Testis (tissue), 3 donors: Measurements from ENCODE around the gene ADAMTSL1. TPM values are rescaled to one million over a fixed set of nuclear protein-coding genes. Genes with fewer than 3 reads are reported as not detected.

Experiments used
- DNase-seq: peaks from one replicate; pipeline ENCODE4 v3.0.0-alpha.2; 2019
- H3K27ac ChIP-seq, 2 donors: fragments of 200-600 bp; sonication (generic); one replicate each; pipeline ENCODE4 v1.5.1; 2019
- H3K27me3 ChIP-seq: fragments of 200-600 bp; sonication (generic); one replicate; pipeline ENCODE4 v1.5.1; 2019
- H3K36me3 ChIP-seq: fragments of 200-600 bp; sonication (generic); one replicate; pipeline ENCODE4 v1.5.1; 2017; ENCODE audit warnings: low read depth; ENCODE audit errors: missing control alignments
- H3K4me1 ChIP-seq: fragments of 200-600 bp; sonication (generic); one replicate; pipeline ENCODE4 v1.5.1; 2019
- H3K4me3 ChIP-seq, 2 donors: fragments of 200-600 bp; sonication (generic); one replicate each; pipeline ENCODE4 v1.5.1; 2017 to 2019
- H3K9me3 ChIP-seq: fragments of 200-600 bp; sonication (generic); one replicate; pipeline ENCODE4 v1.5.1; 2017
- POLR2A ChIP-seq: fragments of 450-650 bp; IDR thresholded peaks from one replicate; pipeline ENCODE4 v1.6.1; 2017; ENCODE audit warnings: antibody characterized with exemption, mild to moderate bottlenecking, moderate library complexity
- WGBS, 2 donors: methylation state at CpG; one replicate each; pipeline ENCODE4 v1.1.5; 2018; 5-methylcytosine and 5-hydroxymethylcytosine counted together
- intact Hi-C: fragments of 100-400 bp; cut with DNase I; formaldehyde crosslinking; loops from one replicate; pipeline ENCODE4 v1.15.1; 2023; ENCODE audit warnings: low total_unique reads
- polyA plus RNA-seq: library from polyadenylated mRNA; stranded (reverse); fragments of 350-450 nt; fragmentation: Illumina TruSeq; extraction: RNeasy Lipid Tissue Mini Kit (QIAGEN cat#74804); gene quantifications from one replicate; pipeline ENCODE4 v1.2.3, GENCODE V29; 2014; ENCODE audit warnings: low read depth, low replicate concordance; ENCODE audit not compliant: insufficient read depth
- total RNA-seq, 2 donors: library from RNA; depleted of rRNA; stranded (reverse); fragments of >200 nt; gene quantifications; one replicate each; pipeline ENCODE4 v1.2.3, GENCODE V29; 2016
- TF ChIP-seq, protein P1 (sequence below), 3 experiments: fragments of 450-650 bp in 2 of 3; fragments of 200-600 bp in 1 of 3; sonication (generic) in 1 of 3; IDR thresholded peaks; one replicate each; pipeline ENCODE4 v1.5.1; 2016 to 2019; ENCODE audit warnings: antibody characterized with exemption in 3 of 3, mild to moderate bottlenecking in 2 of 3, moderate library complexity in 1 of 3

ADAMTSL1 gene
- total and polyA plus RNA-seq, 3 donors from 2014 or later: 4.7 to 12.3 (median 6.7) TPM

DNA sequence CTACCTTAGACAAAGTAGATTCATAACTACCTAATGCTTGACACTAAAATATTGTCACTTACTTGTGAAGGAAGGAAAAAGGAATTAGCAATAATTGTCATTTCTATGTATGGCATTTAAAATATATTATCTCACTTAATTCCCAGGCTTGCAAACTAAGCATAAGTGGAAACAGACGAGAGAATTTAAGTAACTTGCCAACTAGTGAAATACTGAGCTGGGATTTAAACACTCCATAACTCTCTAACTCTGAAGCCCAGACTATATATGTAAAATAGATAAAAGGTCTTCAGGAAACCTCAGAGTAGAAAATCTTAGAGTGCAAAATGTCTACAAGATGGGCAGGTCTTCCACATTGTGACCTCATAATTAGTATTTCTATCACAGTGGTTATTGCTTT is 301.3 kb downstream of the ADAMTSL1 start:
- Histone ChIP-seq H3K27ac (no peak overlapping the region), H3K36me3 (no peaks in the 10 kb centered on the region), H3K4me3 (no peak overlapping the region), H3K27me3 (no peaks in the 10 kb centered on the region), H3K4me1 (no peaks in the 10 kb centered on the region), H3K9me3 (no peaks in the 10 kb centered on the region)
- DNase-seq: no peak
- intact Hi-C loops: no loop called here
- 85 to 92% methylated on average over 1 of the region's 1 CpG for WGBS, 2 donors
- TF ChIP-seq, protein P1, sequence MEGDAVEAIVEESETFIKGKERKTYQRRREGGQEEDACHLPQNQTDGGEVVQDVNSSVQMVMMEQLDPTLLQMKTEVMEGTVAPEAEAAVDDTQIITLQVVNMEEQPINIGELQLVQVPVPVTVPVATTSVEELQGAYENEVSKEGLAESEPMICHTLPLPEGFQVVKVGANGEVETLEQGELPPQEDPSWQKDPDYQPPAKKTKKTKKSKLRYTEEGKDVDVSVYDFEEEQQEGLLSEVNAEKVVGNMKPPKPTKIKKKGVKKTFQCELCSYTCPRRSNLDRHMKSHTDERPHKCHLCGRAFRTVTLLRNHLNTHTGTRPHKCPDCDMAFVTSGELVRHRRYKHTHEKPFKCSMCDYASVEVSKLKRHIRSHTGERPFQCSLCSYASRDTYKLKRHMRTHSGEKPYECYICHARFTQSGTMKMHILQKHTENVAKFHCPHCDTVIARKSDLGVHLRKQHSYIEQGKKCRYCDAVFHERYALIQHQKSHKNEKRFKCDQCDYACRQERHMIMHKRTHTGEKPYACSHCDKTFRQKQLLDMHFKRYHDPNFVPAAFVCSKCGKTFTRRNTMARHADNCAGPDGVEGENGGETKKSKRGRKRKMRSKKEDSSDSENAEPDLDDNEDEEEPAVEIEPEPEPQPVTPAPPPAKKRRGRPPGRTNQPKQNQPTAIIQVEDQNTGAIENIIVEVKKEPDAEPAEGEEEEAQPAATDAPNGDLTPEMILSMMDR (IDR thresholded peaks at IDR 0.05): no peak
- no peak for TF ChIP-seq POLR2A

GRCh38 chr9:18775930-18776329 is 302.0 kb downstream of the ADAMTSL1 start:
- no peaks in the 10 kb centered on the region for H3K27me3 ChIP-seq
- intact Hi-C loops: no loop called here
- no peak overlapping the region for H3K27ac ChIP-seq

DNA sequence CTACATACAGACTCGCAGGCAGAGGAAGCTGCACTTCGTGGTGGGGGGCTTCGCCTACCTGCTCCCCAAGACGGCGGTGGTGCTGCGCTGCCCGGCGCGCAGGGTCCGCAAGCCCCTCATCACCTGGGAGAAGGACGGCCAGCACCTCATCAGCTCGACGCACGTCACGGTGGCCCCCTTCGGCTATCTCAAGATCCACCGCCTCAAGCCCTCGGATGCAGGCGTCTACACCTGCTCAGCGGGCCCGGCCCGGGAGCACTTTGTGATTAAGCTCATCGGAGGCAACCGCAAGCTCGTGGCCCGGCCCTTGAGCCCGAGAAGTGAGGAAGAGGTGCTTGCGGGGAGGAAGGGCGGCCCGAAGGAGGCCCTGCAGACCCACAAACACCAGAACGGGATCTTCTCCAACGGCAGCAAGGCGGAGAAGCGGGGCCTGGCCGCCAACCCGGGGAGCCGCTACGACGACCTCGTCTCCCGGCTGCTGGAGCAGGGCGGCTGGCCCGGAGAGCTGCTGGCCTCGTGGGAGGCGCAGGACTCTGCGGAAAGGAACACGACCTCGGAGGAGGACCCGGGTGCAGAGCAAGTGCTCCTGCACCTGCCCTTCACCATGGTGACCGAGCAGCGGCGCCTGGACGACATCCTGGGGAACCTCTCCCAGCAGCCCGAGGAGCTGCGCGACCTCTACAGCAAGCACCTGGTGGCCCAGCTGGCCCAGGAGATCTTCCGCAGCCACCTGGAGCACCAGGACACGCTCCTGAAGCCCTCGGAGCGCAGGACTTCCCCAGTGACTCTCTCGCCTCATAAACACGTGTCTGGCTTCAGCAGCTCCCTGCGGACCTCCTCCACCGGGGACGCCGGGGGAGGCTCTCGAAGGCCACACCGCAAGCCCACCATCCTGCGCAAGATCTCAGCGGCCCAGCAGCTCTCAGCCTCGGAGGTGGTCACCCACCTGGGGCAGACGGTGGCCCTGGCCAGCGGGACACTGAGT is 303.2 kb downstream of the ADAMTSL1 start:
- no peak overlapping the region for H3K27ac ChIP-seq
- peak overlapping the region in 1 of 2 donors; percentile 34 for H3K4me3 ChIP-seq
- H3K36me3 ChIP-seq: no peaks in the 10 kb centered on the region
- no peaks in the 10 kb centered on the region for H3K4me1 ChIP-seq
- intact Hi-C loops: no loop called here
- 82 to 91% methylated on average over 27 to 70 of the region's 73 CpGs for whole genome bisulfite sequencing, 2 donors
- DNase-seq: no peak
- no peaks in the 10 kb centered on the region for H3K27me3 ChIP-seq
- no peaks in the 10 kb centered on the region for H3K9me3 ChIP-seq
- TF ChIP-seq POLR2A: no peak
- TF ChIP-seq, protein P1 (IDR thresholded peaks at IDR 0.05): no peak

More at GRCh38 chr9:18775930-18776329, 302.0 kb downstream of the ADAMTSL1 start:
- H3K36me3 ChIP-seq: no peaks in the 10 kb centered on the region
- no peak for DNase-seq
- no peak overlapping the region for H3K4me3 ChIP-seq
- H3K4me1 ChIP-seq: no peaks in the 10 kb centered on the region
- 75% methylated on average over 6 of the region's 6 CpGs for WGBS, 2 donors
- no peak for TF ChIP-seq POLR2A
- TF ChIP-seq, protein P1 (IDR thresholded peaks at IDR 0.05): no peak
- no peaks in the 10 kb centered on the region for H3K9me3 ChIP-seq

- Histone ChIP-seq H3K4me3 (no peak overlapping the region), H3K9me3 (no peaks in the 10 kb centered on the region), H3K27me3 (no peaks in the 10 kb centered on the region), H3K36me3 (no peaks in the 10 kb centered on the region), H3K27ac (no peak overlapping the region), H3K4me1 (no peaks in the 10 kb centered on the region)
- DNase-seq: no peak
- WGBS, 2 donors: 52 to 58% methylated on average over 2 of the region's 2 CpGs
- TF ChIP-seq, protein P1 (IDR thresholded peaks at IDR 0.05): no peak
- TF ChIP-seq POLR2A: no peak
- intact Hi-C loops: no loop called here
Measured at GRCh38 chr9:18778147-18778546, 304.2 kb downstream of the ADAMTSL1 start.
